ENCODE measurements around the gene MXD4. TPM values are rescaled to one million over a fixed set of nuclear protein-coding genes. Genes with fewer than 3 reads are reported as not detected.
"Not testable (repeated sequence)": the region's sequence is repeated elsewhere in the genome, so short reads cannot be mapped to it uniquely, and the experiment has no call there.

MXD4 gene
- total RNA-seq, 2 experiments from 2014 or later, result 1.5 to 2.3 TPM

GRCh38 chr4:2219233-2219760 lies 42.6 kb downstream of the MXD4 start:
- Mint-ChIP-seq H3K4me3 (no peak overlapping the region), H3K9me3 (no peaks in the 10 kb centered on the region), H3K27me3 (no peaks in the 10 kb centered on the region), H3K4me1 (ENCODE audit: low read depth) (no peaks in the 10 kb centered on the region), H3K27ac (no peak overlapping the region), H3K36me3 (ENCODE audit: low read depth) (peaks cover 4% of the 10 kb centered on the region)
- POLR2A ChIA-PET, result interaction anchor here (1.7 kb wide), 1 partner anchor 20 kb away, joined by 4 read pairs; no protein-coding TSS in a partner anchor
- DNase-seq (no peak), ATAC-seq (no peak)
- no peak for TF ChIP-seq CTCF (IDR thresholded peaks at IDR 0.05)
- CTCF ChIA-PET, result interaction anchor here (0.6 to 4.5 kb wide), 42 partner anchors 10 to 814 kb away, joined by 3 to 63 read pairs (median 4); partner anchors contain the start of genes FAM193A, HAUS3, POLN and RNF4
- intact Hi-C loops (cut with micrococcal nuclease), result loop anchor here (10.0 kb wide), 1 partner anchor 226 kb away; no protein-coding TSS in a partner anchor

DNA sequence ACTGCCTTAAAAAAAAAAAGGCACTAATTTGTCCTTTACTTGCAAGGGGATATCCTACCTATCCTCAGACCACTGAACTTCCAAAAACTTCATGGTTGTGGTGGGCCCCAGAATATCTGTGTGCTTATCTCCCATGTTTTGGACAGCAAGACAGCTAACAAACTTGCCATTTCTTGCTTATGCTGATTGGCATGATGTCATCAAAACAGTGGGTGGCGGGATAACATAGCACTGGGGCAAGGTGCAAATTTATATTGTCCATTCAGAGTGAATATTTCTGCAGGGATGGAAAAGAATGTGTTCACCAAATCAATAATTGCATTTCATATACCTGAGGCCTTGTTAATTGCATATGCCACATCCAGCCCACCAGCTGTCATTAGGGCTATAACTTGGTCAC lies 43.5 kb downstream of the MXD4 start:
- no peak for ATAC-seq
- intact Hi-C loops (cut with micrococcal nuclease), result loop anchor here (10.0 kb wide), 1 partner anchor 226 kb away; no protein-coding TSS in a partner anchor
- Mint-ChIP-seq H3K4me3 (no peak overlapping the region), H3K9me3 (no peaks in the 10 kb centered on the region), H3K27me3 (no peaks in the 10 kb centered on the region), H3K27ac (no peak overlapping the region), H3K36me3 (ENCODE audit: low read depth) (peaks cover 4% of the 10 kb centered on the region), H3K4me1 (ENCODE audit: low read depth) (no peaks in the 10 kb centered on the region)
- no peak for TF ChIP-seq CTCF (IDR thresholded peaks at IDR 0.05)
- ChIA-PET CTCF (interaction anchor here (1.0 to 4.5 kb wide), 3 partner anchors 17 to 225 kb away, joined by 5 to 63 read pairs (median 40); no protein-coding TSS in a partner anchor), POLR2A (interaction anchor here (1.7 kb wide), 1 partner anchor 21 kb away, joined by 4 read pairs; no protein-coding TSS in a partner anchor)
- no peak for DNase-seq

DNA sequence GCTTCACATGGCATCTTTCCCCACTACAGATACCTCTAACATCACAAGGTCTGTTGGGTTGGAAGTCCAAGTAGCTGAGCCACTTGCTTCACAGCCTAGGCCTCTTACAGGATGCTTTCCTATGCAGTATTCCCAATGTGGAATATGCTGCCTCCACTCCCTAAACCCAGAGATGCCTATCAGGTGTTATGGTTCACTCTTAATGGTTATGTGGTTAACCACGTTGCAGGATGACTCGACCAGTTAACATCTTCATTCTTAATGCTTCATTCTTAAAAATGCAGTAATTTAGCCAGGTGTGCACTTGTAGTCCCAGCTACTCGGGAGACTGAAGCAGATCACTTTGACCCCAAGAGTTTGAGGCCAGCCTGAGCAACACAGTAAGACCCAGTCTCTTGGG lies 44.2 kb downstream of the MXD4 start:
- no peak overlapping the region for H3K27ac Mint-ChIP-seq
- no peaks in the 10 kb centered on the region for H3K27me3 Mint-ChIP-seq
- ATAC-seq (no peak), DNase-seq (no peak)
- intact Hi-C loops (cut with micrococcal nuclease), result loop anchor here (10.0 kb wide), 1 partner anchor 227 kb away; no protein-coding TSS in a partner anchor
- TF ChIP-seq CTCF (IDR thresholded peaks at IDR 0.05), result no peak
- H3K36me3 Mint-ChIP-seq (ENCODE audit: low read depth), result peaks cover 2% of the 10 kb centered on the region
- no peaks in the 10 kb centered on the region for H3K9me3 Mint-ChIP-seq
- ChIA-PET POLR2A (no interaction called here), CTCF (interaction anchor here (0.7 to 4.5 kb wide), 5 partner anchors 17 to 244 kb away, joined by 3 to 63 read pairs (median 3); no protein-coding TSS in a partner anchor)
- H3K4me3 Mint-ChIP-seq, result no peak overlapping the region
- no peaks in the 10 kb centered on the region for H3K4me1 Mint-ChIP-seq (ENCODE audit: low read depth)

- DNase-seq (no peak), ATAC-seq (no peak)
- Mint-ChIP-seq H3K27me3 (no peaks in the 10 kb centered on the region), H3K27ac (no peak overlapping the region), H3K4me3 (no peak overlapping the region), H3K9me3 (no peaks in the 10 kb centered on the region), H3K36me3 (ENCODE audit: low read depth) (no peaks in the 10 kb centered on the region), H3K4me1 (ENCODE audit: low read depth) (no peaks in the 10 kb centered on the region)
- ChIA-PET CTCF (no interaction called here), POLR2A (interaction anchor here (0.7 kb wide), 1 partner anchor 29 kb away, joined by 4 read pairs; no protein-coding TSS in a partner anchor)
- TF ChIP-seq CTCF (IDR thresholded peaks at IDR 0.05), result no peak
- intact Hi-C loops (cut with micrococcal nuclease), result loop anchor here (10.0 kb wide), 1 partner anchor 232 kb away; no protein-coding TSS in a partner anchor
These were observed 49.1 kb downstream of the MXD4 start for GRCh38 chr4:2212831-2213230.

- CTCF ChIA-PET, result interaction anchor here (0.7 to 1.0 kb wide), 2 partner anchors 17 to 246 kb away, joined by 3 read pairs; no protein-coding TSS in a partner anchor
- H3K27ac Mint-ChIP-seq; H3K4me1 Mint-ChIP-seq (ENCODE audit: low read depth); POLR2A ChIA-PET; H3K9me3 Mint-ChIP-seq; intact Hi-C loops (cut with micrococcal nuclease); H3K36me3 Mint-ChIP-seq (ENCODE audit: low read depth); H3K4me3 Mint-ChIP-seq; ATAC-seq; DNase-seq; H3K27me3 Mint-ChIP-seq: not testable (repeated sequence)
These were observed 59.1 kb downstream of the MXD4 start for GRCh38 chr4:2202789-2203188.

Other genes starting within 250 kb of the MXD4 start
- 1 to 10 TPM; 1.0 to 1.1 TPM for gene NAT8L, start 202.8 kb downstream of the MXD4 start, total RNA-seq
- 10 to 100 TPM; 18.4 to 19.5 TPM for gene HAUS3, start 20.0 kb downstream of the MXD4 start, total RNA-seq
- 1 to 10 TPM; 2.1 to 2.9 TPM for gene POLN, start 20.0 kb downstream of the MXD4 start, total RNA-seq
- gene ZFYVE28, start 156.5 kb upstream of the MXD4 start, total RNA-seq, result 1 to 10 TPM; 4.9 to 7.0 TPM
- gene CFAP99, start 156.8 kb upstream of the MXD4 start, total RNA-seq, result not detected
- gene RNF4, start 207.0 kb upstream of the MXD4 start, total RNA-seq, result 10 to 100 TPM; 94.6 to 96.2 TPM

Measured in activated CD8-positive, alpha-beta T cell treated with anti-CD3 and anti-CD28 coated beads for 36 hours (primary cell).